Activated CD8-positive, alpha-beta memory T cell treated with anti-CD3 and anti-CD28 coated beads, Interleukin-2, amount 50 U/mL, for 48 hours (primary cell): Measurements from ENCODE around the gene DCHS1.
A peak's percentile ranks its signal among the peaks of the same experiment; 100 is the strongest.

Experiments used
- DNase-seq: peaks from one replicate; pipeline ENCODE4 v3.0.0-alpha.2; 2020

Gene DCHS1

DNA sequence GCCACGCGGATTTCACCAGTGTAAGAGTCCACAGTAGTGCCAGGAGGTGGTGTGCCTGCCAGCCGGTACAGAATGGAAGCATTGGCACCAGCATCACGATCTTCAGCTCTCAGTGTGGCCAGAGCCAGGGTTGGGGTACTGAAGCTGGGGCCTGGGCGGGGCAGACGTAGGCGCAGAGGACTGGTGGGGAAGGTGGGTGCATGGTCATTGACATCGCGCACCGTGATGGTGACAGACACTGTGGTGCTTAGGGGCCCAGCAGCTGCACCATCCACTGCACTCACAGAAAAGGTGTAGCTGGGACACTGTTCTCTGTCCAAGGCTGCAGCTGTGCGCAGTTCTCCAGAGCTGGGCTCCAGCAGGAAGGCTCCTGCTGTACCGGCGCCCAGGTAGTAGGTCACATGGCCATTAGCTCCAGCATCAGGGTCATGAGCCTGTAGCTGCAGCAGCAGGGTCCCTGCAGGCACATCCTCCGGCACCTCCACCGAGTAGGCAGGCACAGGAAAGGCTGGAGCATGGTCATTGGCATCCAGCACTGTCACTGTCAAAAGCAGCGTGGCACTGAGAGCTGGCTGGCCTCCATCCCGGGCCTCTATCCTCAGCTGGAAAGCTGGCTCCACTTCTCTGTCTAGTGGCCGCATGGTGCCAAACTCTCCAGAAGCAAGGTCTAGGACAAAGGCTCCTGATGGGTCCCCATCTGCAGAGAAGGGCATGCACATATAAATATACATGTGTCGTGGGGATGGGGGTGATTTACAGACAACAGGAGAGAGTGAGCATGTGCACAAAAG, 28.4 kb downstream of the DCHS1 start:
- DNase-seq, result no peak

DNA sequence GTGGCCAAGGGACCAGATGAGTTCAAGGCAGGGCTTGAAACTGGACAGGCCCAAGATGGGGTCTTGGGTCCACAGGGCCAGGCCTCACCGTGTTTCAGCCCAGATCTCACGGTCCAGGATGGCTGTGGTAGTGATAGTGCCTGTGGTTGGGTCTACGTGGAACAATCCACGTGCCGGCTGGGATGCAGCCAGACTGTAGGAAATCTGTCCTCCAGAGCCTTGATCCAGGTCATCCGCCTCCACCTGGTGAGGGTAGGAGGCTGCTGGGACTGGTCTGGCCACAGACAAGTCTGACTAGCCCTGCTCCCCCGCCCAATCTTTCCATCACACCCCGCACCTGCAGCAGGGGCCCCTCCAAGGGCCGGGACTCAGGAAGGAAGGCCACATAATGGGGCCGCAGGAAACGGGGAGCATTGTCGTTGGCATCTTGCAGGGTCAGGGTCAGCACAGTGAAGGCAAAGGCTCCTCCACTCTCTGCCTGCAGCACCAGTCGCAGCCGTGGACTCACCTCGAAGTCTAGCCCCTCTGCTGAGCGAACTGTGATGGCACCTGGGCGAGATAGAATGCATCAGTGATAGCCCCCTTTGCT, 29.7 kb downstream of the DCHS1 start:
- no peak for DNase-seq

DNA sequence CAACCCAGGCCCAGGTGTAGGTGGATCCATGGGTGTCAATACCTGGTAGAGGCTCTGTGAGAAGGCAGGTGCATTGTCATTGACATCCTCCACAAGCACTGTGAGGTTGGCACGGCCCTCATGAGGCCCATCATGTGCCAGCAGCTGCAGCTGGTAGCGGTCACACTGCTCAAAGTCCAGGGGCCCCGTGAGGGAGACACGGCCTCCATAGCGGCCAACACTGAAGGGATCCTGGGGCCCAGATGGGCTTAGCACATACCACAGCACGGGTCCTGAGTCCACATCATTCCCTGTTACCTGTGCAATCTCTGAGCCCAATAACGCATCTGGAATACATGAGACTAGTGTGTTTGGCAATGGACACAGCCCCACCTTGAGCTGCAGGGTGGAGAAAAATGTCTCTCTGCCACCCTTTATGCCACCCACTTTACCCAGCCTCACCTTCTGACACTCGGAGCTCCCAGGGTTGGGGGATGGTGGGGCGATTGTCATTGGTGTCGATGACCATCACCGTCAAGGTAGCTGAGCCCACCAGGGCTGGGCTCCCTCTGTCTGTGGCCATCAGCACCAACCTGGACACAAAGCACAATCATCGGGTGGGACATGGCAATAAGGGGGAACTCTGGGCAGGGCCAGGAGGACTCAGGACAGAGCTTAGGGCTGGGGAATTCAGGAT, 30.3 kb downstream of the DCHS1 start:
- no peak for DNase-seq

DNA sequence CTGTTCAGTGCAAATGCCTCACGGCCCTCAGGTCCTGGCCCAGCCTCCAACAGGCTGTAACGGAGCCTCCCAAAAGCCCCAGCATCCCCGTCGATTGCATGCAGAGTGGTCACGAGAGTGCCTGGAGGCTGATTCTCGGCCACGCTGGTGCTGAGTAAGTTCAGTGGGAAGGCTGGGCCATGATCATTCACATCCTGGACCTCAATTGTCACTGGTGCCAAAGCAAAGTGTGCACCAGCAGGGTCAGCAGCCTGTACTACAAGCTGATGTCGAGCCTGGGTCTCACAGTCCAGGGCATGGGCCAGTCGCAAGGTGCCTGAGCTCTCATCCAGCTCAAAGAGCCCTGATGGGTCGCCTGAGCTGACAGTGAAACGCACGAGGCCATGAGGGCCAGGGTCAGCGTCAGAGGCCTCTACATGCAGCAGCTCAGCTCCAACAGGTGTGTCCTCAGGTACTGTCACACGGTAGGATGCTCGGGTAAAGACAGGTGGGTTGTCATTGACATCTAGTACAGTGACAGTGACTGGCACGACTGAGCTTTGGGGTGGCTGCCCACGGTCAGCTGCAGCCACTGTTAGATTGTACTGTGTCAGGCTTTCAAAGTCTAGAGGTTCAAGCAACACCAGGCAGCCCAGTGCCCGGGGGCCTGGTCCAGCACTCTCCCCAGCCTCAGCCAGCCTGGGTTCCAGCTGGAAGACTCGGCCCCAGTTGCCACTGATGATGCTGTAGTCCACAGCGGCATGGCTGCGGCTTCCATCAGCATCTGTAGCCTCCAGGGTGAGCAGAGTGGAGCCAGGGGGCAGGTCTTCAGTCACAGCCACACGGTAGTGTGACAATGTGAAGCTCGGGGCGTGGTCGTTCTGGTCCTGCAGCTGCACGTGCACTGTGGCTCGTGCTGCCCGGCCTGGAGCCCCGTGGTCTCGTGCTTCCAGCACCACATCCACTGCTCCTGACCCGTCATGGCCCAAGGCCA, 31.9 kb downstream of the DCHS1 start:
- DNase-seq, result no peak

DNA sequence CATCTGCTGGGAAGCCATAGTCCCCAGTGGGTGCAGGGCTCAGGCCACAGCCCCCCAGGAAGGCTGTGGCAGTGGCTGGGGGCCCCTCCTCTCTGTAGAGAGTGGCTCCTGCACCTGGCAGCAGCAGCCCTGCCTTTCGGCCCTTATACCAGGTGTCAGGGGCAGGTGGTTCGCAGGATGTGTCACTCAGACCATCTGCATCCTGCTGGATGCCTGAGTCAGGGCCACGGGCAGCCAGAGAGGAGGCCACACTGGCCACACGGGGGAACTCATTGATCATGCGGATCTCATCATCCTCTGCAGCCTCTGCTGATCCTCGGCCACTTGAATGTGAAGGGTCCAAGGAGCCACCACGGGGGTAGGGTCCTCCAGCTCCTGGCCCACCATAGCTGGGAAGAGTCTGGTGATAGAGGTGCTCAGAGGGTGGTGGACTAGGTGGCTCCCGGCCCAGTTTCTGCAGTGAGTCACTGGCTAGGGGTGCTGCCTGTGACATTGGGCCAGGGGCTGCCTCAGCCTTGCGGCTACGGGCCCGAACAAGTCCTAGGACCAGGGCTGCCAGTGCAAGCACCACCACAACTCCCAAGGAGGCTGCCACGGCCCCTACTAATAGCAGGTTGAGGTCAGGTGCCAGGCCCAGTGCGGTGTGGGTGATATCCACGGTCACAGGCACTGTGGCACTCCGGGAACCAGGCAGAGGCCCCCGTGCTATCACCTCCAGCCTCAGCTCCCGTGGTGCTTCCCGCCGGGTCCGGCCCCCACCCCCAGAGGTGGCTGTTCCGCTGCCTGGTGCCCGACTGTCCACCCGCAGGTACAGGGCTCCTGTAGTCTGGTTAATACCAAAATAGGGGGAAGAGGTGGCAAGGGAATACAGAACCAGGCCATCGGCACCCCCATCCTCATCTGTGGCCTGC, 33.1 kb downstream of the DCHS1 start:
- DNase-seq, result no peak

DNA sequence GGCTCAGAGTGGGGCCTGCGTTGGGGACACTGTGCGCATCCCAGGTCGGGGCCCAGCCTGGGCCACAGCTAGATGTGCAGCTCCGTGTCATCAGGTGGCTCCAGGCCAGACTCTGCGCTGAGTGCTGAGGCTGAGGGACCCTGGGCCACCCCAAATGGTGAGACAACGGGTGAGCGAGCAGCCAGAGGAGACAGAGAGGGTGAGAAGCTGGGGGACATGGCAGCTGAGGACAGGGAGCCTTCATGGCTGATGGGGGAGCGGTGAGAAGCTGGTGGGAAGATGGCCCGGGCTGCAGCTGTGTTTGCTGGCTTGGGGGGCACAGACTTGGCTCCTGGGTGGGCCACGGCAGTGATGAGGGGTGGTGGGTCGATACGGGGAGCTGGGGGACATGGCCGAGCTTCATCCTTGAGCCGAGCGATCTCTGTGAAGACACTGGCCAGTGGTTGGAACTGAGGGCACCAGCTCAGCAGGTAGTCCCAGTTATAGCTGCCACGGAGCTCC, 33.8 kb downstream of the DCHS1 start:
- no peak for DNase-seq

DNA sequence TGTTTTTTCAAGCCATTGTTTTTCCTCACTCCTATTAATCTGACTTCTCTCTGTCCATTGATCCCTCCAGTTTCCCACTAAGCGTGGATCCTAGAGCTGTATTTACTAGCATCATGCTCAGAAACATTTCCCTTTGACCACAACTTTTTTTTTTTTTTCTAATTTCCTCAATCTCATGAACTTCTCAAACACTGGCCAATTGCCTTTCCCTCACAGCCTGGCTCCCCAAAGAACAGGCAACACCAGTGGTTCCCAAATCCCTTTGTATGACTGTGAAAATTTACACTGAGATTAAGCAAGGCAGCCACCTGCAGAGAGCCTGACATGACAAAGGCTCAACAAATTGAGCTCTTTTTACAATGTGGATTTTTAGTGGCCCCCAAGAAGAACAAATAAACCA, 35.0 kb downstream of the DCHS1 start:
- no peak for DNase-seq

DNA sequence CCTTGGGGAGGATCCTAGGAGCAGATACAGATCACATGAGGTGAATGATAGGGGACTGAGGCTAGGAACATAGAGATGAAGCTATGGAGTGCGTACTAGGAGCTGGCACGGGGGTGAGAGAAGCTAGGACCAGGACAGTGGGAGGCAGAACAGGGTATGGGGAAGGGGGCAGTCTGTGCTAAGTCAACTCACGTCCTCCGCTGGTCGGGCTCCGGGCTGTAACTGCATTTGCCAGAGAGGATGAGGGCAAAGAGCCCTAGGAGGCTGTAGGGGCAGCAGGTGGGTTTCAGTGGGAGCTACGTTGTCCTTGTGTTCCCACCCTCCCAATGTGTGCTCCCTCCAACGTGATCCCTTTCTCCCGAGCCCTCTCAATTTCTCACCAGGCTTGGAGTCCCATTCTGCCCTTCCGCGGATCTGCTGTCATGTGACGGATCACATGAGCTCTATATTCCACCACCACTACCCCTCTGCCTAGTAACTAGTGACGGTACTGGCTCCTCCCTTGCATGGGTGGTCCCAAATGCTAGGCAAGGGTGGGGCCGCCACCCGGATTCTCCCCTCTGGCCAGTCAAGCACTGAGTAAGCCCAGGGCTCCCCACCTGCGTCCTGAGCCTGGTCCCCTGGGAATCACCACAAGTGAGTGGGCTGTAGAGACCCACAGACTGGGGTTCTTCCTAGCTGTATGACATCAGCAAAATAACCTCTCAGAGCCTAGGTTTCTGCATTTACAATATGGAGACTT, 36.4 kb downstream of the DCHS1 start, which contains the start of gene TPP1:
TPP1 (minus strand) TSS at position 419 of the 742 bp plus-strand sequence; CDS start at position 397, 22 bp downstream.
- peak; percentile 88 for DNase-seq

DNA sequence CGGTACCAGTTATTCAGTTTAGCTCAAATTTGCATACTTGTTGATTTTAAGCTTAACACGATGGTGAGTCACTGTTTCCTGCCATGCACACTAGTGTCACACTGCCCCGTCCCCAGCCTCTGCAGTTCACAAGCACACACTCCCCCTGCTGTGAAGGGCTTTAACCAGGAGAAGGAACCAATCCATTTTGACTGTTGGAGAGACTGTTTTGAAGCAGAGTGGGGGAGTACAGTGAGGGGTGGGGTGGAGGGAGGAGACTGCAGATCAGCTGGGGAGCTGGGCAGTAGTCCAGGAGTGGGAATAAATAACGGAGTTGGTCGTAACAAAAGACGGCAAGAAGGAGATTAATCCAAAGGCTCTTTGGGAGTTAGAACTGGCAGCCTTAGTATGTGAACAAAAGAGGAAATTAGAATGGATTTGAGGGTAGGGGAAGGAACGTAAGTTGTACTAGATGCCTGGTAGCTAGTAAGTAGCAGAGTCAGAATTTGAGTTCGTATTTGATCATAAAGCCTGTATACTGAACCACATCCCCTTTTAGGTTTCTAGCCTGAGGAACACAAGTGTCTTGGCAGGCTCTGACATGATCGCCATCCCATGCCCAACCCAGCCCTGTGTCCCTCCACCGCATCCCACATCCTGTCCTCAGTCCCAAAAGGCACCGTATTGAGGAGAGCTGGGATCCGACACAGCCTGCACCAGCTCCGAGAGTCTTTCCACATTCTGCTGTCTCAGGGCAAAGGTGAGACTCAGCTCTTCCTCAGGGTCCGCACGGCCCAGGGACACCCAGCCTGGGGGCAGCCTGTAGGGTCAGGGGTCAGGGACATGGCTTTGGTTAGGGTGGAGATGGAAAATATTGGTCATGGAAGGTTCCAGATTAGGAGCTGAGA, 37.2 kb downstream of the DCHS1 start:
- DNase-seq, result no peak

DNA sequence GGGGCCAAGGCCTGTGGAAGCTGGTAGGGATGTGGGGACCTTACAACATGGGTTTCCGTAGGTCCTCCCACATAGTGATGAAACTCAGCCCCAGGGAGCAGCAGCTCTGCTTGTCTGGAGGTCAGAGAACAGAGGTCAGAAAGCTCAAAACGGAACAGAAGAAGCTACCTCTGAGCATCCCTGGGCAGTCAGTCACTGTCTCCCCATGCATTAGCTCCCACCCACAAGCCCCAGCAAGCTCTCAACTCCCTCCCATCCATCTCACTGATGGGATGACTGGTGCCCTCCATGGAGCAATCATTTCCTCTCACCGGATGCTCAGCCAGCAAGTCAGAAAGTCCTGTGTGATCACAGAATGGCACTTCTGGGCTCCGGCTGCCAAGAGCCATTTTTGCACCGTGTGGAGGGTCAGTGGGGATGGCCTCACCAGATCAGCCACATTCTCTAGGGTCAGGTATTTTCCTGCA, 38.3 kb downstream of the DCHS1 start:
- no peak for DNase-seq

DNA sequence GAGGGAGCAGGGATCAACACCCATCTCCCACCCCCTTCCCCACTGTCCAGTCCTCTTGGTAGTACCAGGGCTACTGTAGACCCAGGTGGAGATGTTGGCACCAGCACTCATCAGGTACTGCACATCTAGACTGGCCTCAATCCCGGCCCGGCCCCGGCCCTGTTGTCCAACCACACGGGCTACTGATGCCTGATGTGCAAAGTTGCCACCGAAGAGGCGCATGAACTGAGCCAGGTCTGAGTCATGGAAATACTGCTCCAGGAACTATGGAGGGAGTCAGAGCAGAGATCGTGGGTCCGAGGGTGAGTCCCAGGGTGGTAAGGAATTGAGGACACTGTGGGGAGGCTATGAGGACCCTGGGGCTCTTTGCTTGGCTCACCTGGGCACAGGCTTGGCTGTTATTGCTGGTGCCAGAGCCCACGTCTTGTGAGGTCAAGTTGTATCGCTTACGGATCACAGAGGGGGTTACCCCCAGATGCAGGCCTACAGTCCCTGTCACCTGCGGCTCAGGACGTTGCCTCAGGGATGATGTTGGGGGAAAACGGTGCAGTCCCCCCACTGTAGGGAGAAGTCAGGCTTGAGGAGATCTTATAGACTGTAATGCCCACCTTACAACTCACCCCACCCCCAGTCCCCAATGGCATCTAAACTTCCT, 38.9 kb downstream of the DCHS1 start:
- no peak for DNase-seq

DNA sequence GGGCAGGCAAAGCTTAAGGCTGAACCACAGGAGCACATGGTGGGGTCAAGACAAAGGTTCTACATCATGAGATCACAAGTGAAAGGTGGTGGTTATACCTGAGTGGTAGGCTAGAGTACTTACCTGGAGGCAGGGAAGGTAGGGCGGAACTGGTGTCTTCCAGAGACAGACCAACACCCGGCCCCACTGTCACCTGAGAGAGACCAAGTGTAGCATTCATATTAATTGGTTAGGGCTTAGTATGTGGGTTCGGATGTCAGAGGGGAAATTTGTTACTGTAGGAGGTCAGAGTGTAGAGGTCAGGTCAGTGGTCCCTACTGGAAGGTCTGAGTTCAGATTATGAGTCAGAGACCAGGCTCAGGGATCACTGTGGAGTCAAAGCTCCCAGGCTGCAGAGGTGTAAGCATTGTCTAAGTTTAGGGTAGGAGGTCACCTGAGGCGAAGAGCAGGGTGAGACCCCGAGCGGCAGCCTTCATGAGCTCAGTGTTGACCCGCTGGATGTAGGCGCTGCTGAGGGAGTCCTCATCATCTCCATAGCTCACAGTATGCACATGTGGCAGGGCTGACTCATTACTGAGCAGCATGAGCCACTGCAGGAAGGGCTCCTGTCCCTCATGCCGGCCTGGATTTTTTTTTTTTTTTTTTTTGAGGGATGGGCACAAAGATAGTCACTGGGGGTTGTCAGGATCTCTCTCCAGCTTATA, 39.6 kb downstream of the DCHS1 start:
- DNase-seq, result no peak

DNA sequence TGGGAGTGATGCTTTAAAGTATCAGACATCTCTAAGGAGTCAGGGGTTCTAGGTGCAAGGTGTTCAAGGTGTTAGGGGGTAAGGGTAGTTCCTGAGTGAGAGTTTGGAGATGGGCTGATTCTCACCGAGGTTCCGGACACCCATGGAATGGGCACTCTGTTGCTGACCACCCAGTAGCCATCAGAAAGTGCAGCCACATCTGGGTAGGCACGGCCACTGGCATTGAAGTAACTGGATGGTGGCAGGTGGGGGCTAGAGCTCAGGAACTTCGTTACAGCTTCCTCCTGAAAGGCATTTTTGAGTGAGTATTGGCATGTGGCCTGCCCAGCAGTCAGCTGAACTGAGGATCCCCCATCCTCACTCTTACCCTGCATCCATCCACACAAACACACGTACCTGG, 40.6 kb downstream of the DCHS1 start:
- DNase-seq, result no peak

DNA sequence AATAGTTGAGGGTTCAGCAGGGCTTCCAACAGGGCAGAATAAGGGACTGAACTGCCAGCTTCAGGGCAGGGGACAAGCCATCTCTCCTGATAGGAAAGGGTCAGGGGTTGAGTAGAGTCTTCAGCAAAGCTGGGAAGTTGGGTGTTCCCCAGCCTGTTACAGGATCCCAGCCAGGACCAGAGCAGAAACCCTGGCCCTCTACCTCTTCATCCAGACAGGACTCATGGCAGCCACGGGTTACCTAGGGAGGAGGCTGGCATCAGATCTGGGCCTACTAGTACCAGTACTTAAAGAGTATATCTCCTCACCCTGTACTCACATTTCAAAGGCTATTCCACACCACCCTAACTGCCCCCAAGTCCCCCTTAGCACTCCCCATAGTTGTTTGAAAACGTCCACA, 41.2 kb downstream of the DCHS1 start:
- peak; percentile 45 for DNase-seq

DNA sequence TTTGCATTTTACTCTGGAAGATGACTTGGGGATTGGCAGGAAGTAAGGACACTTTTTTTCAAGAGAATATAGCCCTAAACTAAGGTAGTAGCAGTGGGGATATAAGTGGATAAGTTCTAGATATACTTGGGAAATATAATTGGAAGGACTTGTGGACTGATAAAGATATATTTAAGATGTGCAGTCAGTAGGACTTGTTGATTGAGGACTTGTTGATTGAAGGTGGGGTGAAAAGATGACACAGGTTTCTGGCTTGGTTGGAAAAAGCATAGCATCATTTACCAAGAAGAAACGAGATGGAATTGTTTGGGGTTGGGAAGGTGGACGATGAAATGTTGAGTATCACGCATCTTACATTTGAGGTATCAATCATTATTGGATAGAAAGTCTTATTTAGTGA, 42.1 kb downstream of the DCHS1 start:
- no peak for DNase-seq

DNA sequence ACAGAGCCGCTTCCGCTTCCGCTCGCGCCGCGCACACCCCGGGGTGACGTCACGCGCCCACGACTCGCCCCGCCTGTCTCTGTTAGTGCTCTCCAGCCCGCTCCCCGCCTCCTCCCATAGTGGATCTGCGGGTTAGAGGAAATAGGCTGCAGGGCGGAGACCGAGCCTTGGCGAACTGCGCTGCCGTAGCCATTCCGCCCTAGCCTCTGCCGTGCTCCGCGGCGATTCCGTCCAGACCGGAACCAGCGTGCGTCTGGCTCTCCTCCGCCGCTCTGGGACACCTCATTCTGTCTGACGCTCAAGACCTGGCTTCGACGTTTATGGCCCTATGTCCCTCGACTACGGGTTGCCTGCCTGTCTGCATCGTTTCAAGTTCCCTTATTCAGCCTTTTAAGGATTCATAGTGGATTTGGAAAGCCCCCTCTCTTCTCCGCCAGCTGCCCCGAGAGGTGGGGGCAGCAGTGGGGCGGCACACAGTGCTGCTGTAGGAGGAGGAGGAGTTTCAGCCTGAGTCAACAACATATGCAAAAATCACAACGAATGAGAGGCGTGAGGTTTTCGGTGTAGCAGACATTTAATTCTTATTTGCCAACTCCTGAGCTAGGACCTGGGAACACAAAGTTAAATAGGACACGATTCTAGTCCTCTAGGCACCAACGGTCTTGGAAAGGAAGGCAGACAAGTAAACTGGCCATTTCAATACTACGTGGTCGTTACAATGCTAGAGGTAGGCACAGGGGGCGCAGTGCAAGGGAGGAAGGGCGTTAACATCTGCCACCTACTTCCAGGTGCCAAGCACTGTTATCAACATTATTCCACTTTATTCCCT, 43.2 kb downstream of the DCHS1 start, which contains the start of gene TAF10:
TAF10 (minus strand) TSS at position 4 of the 829 bp plus-strand sequence. CDS start 27 bp downstream, outside the sequence.
- peak; percentile 98 for DNase-seq

DNA sequence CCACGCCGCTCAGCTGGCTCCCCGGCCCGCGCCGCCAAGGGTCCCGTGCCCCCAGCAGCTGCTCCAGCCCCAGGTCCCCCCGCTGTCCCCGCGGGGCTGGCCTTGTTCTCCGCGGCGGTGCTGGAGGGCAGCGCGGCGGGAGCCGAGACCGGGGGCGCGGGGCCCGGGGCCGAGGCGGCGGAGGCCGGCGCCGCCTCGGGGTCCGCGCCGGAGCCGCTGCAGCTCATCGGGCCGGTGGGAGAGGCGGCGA, 43.7 kb downstream of the DCHS1 start:
- DNase-seq, result no peak
